ENCODE results near the gene ITSN1. TPM values are rescaled to one million over a fixed set of nuclear protein-coding genes. Genes with fewer than 3 reads are reported as not detected.

ITSN1 gene
- total RNA-seq, 3 donors from 2014 or later (not counting 1 experiment from before 2014, with no cell fraction given) = 1.5 to 5.1 (median 2.7) TPM

DNA sequence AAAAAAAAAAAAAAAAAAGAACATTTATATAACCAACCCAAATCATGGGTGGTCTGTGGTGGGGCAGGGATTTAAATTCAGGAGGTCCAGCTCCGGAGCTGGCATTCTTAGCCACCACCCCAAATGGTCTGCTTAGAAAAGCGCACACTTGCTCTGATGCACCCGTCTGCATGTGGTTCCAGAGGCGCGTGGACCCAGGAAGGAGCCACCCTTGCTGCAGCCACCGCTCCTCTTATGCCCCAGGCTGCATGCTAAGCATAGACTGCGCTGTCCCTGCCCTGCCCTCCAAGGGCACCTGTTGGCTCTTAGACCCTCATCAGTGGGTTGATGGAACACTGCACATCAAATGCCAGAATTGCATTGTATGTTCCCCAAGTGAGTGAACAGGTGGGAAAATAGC, 231.9 kb downstream of the ITSN1 start:
- TF ChIP-seq, protein P1, sequence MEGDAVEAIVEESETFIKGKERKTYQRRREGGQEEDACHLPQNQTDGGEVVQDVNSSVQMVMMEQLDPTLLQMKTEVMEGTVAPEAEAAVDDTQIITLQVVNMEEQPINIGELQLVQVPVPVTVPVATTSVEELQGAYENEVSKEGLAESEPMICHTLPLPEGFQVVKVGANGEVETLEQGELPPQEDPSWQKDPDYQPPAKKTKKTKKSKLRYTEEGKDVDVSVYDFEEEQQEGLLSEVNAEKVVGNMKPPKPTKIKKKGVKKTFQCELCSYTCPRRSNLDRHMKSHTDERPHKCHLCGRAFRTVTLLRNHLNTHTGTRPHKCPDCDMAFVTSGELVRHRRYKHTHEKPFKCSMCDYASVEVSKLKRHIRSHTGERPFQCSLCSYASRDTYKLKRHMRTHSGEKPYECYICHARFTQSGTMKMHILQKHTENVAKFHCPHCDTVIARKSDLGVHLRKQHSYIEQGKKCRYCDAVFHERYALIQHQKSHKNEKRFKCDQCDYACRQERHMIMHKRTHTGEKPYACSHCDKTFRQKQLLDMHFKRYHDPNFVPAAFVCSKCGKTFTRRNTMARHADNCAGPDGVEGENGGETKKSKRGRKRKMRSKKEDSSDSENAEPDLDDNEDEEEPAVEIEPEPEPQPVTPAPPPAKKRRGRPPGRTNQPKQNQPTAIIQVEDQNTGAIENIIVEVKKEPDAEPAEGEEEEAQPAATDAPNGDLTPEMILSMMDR (IDR thresholded peaks at IDR 0.05) = no peak
- H3K4me1 Mint-ChIP-seq = no peaks in the 10 kb centered on the region

DNA sequence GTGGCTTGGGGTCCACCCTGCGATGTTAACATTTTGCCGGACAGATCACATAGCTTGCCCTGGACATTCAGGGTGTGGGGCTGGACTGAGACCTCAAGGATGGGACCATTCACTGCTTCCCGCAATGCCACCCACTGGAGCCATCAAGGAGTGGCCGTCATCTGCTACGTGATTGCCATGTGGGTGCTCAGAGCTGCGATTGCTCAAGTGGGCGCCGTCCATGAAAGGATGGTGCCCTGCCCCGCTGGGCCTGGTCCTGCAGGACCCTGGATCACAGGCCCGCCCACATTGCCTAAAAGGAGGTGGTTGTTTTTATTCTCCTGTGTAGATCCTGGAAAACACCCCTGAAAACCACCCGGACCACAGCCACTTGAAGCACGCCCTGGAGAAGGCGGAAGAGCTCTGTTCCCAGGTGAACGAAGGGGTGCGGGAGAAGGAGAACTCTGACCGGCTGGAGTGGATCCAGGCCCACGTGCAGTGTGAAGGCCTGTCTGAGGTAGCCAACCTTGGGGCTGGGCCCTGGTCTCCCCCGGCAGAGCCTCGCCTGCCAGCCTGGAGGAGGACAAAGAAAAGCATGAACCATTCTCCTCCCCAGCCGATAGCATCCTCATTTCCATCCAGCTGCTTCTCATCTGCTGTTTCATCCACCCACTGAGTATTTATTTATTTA, 232.9 kb downstream of the ITSN1 start:
- H3K4me1 Mint-ChIP-seq = no peaks in the 10 kb centered on the region
- no peak overlapping the region for H3K4me3 Mint-ChIP-seq
- H3K27ac ChIP-seq (ENCODE audit: low read length) = no peak overlapping the region
- no peak overlapping the region for H3K27ac Mint-ChIP-seq
- no peak for DNase-seq
- TF ChIP-seq, protein P1 (IDR thresholded peaks at IDR 0.05) = no peak
- H3K4me1 ChIP-seq (ENCODE audit: control insufficient read depth, insufficient read depth, low read length) = no peaks in the 10 kb centered on the region
- H3K27me3 Mint-ChIP-seq (ENCODE audit: low read depth in 2 of 2) = peaks cover 0 to 7% of the 10 kb centered on the region in 2 donors
- no peaks in the 10 kb centered on the region for H3K36me3 Mint-ChIP-seq
- ATAC-seq = no peak
- intact Hi-C loops (cut with micrococcal nuclease) = no loop called here
- H3K9me3 ChIP-seq (ENCODE audit: control insufficient read depth, insufficient read depth, low read length) = no peaks in the 10 kb centered on the region
- no peak overlapping the region for H3K4me3 ChIP-seq (ENCODE audit: low read length)
- no peaks in the 10 kb centered on the region for H3K9me3 Mint-ChIP-seq
- WGBS (ENCODE audit: insufficient coverage) = 91% methylated on average over 19 of the region's 20 CpGs
- no peaks in the 10 kb centered on the region for H3K36me3 ChIP-seq (ENCODE audit: control insufficient read depth, insufficient read depth, low read length)
- no peaks in the 10 kb centered on the region for H3K27me3 ChIP-seq (ENCODE audit: control insufficient read depth, insufficient read depth, low read length)

More for the DNA sequence above, 231.9 kb downstream of the ITSN1 start:
- no peaks in the 10 kb centered on the region for H3K36me3 ChIP-seq (ENCODE audit: control insufficient read depth, insufficient read depth, low read length)
- peaks cover 0 to 7% of the 10 kb centered on the region in 2 donors for H3K27me3 Mint-ChIP-seq (ENCODE audit: low read depth in 2 of 2)
- no peak overlapping the region for H3K27ac Mint-ChIP-seq
- WGBS (ENCODE audit: insufficient coverage) = 97% methylated on average over 7 of the region's 7 CpGs
- no peak for ATAC-seq
- H3K36me3 Mint-ChIP-seq = no peaks in the 10 kb centered on the region
- H3K4me3 ChIP-seq (ENCODE audit: low read length) = no peak overlapping the region
- no peaks in the 10 kb centered on the region for H3K27me3 ChIP-seq (ENCODE audit: control insufficient read depth, insufficient read depth, low read length)
- H3K27ac ChIP-seq (ENCODE audit: low read length) = no peak overlapping the region
- no peaks in the 10 kb centered on the region for H3K9me3 ChIP-seq (ENCODE audit: control insufficient read depth, insufficient read depth, low read length)
- no peaks in the 10 kb centered on the region for H3K4me1 ChIP-seq (ENCODE audit: control insufficient read depth, insufficient read depth, low read length)
- H3K4me3 Mint-ChIP-seq = no peak overlapping the region
- no peaks in the 10 kb centered on the region for H3K9me3 Mint-ChIP-seq
- intact Hi-C loops (cut with micrococcal nuclease) = no loop called here
- no peak for DNase-seq

DNA sequence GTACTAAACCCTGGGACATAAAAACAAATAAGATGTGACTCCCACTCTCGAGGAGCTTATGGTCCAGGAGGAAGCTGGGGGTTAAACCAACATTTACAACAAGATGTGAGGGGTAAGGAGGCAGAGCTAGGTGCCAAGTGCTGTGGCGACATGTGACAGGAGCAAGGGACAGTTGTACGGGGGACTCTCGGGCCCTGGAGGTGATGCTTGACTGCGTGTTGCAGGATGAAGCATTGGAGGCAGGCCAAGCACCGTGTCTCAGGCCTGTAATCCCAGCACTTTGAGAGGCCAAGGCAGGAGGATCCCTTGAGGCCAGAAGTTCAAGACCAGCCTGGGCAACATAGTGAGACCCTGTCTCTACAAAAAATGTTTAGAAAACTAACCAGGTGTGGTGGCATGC, 236.5 kb downstream of the ITSN1 start:
- Histone ChIP-seq H3K4me1 (ENCODE audit: control insufficient read depth, insufficient read depth, low read length) (no peaks in the 10 kb centered on the region), H3K27me3 (ENCODE audit: control insufficient read depth, insufficient read depth, low read length) (no peaks in the 10 kb centered on the region), H3K27ac (ENCODE audit: low read length) (no peak overlapping the region), H3K4me3 (ENCODE audit: low read length) (no peak overlapping the region), H3K36me3 (ENCODE audit: control insufficient read depth, insufficient read depth, low read length) (no peaks in the 10 kb centered on the region), H3K9me3 (ENCODE audit: control insufficient read depth, insufficient read depth, low read length) (no peaks in the 10 kb centered on the region)
- peaks cover 0 to 7% of the 10 kb centered on the region in 2 donors for H3K27me3 Mint-ChIP-seq (ENCODE audit: low read depth in 2 of 2)
- TF ChIP-seq, protein P1 (IDR thresholded peaks at IDR 0.05) = no peak
- ATAC-seq (no peak), DNase-seq (no peak)
- H3K4me3 Mint-ChIP-seq = no peak overlapping the region
- intact Hi-C loops (cut with micrococcal nuclease) = no loop called here
- H3K9me3 Mint-ChIP-seq = no peaks in the 10 kb centered on the region
- H3K27ac Mint-ChIP-seq = no peak overlapping the region
- H3K4me1 Mint-ChIP-seq = no peaks in the 10 kb centered on the region
- no peaks in the 10 kb centered on the region for H3K36me3 Mint-ChIP-seq
- WGBS (ENCODE audit: insufficient coverage) = 88% methylated on average over 6 of the region's 6 CpGs

DNA sequence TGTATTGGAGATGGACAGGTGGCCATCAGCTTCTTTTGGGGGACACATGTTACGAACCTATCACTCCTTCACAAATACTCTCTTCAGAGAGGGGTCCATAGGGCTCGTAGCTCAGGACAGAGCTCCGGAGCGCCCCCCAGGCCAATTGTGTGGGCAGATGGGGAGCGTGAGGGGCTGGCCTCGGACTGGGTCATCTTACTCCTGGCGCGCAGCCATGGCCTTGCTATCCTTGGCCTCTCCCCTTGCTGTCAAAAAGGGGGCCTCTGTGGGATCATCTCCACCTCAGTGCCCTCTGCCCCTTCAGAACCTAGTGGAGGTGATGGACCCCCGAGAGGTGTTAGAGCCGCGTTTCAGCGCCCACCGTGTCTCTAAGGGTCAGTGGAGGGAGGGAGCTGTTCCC, 238.3 kb downstream of the ITSN1 start:
- no peak overlapping the region for H3K27ac Mint-ChIP-seq
- TF ChIP-seq, protein P1 (IDR thresholded peaks at IDR 0.05) = no peak

More for the DNA sequence above, 238.3 kb downstream of the ITSN1 start:
- peaks cover 7 to 14% of the 10 kb centered on the region in 2 donors for H3K27me3 Mint-ChIP-seq (ENCODE audit: low read depth in 2 of 2)
- H3K4me1 Mint-ChIP-seq = no peaks in the 10 kb centered on the region
- H3K36me3 ChIP-seq (ENCODE audit: control insufficient read depth, insufficient read depth, low read length) = no peaks in the 10 kb centered on the region
- DNase-seq (no peak), ATAC-seq (no peak)
- intact Hi-C loops (cut with micrococcal nuclease) = no loop called here
- H3K9me3 Mint-ChIP-seq = no peaks in the 10 kb centered on the region
- H3K27me3 ChIP-seq (ENCODE audit: control insufficient read depth, insufficient read depth, low read length) = no peaks in the 10 kb centered on the region
- H3K36me3 Mint-ChIP-seq = no peaks in the 10 kb centered on the region
- no peak overlapping the region for H3K4me3 ChIP-seq (ENCODE audit: low read length)
- no peaks in the 10 kb centered on the region for H3K9me3 ChIP-seq (ENCODE audit: control insufficient read depth, insufficient read depth, low read length)
- WGBS (ENCODE audit: insufficient coverage) = 90% methylated on average over 13 of the region's 13 CpGs
- no peak overlapping the region for H3K27ac ChIP-seq (ENCODE audit: low read length)
- H3K4me1 ChIP-seq (ENCODE audit: control insufficient read depth, insufficient read depth, low read length) = no peaks in the 10 kb centered on the region
- no peak overlapping the region for H3K4me3 Mint-ChIP-seq
